Measurements from ENCODE around the gene GRAMD2B.
"Not testable (repeated sequence)": the region's sequence is repeated elsewhere in the genome, so short reads cannot be mapped to it uniquely, and the experiment has no call there.

The GRAMD2B gene

DNA sequence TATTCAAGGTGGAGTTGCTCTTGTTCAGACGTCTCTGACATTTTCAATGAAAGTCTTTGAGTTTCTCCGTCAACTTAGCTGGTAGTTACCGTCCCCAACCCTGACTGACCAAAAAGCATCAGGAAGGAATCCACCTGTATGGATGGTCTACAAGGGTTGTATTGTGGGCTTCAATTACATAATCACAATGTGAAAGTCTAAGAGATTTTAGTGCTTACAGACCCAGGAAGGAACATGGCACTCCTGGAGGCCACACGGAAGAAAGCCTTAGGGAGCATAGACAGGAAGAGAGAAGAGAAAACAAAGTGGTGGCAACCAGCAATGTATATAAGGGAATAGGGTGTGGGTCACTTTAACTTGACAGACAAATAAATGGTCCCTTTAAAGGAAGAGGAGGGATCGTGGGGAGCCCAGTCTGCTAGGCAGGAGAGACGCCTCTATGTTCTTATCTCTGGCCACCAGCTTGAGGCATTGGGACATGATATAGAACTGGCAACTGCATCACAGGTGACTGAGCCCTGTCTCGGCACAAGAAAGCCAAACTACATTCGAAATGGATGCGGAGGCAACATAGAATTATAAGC lies 91.4 kb downstream of the GRAMD2B start:
- peak; percentile 90 for DNase-seq

DNA sequence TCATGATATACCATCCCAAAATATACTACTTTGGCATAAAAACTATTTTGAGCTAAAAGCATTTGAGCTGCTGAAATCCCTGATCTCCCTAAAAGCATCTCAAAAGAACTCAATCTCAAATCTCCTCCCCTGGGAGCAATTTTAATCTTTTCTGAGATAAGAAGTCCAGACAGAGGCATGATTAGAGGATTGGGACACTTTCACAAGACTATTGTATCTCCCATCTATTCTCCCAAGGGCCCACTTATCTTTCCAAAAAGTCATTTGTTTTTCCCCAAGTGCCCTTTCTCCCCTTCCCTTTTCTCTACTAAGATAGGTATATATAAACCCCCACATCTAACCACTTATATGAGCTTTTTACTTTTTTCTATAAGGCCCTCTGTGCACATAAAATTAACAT lies 92.1 kb downstream of the GRAMD2B start:
- DNase-seq: no peak

DNA sequence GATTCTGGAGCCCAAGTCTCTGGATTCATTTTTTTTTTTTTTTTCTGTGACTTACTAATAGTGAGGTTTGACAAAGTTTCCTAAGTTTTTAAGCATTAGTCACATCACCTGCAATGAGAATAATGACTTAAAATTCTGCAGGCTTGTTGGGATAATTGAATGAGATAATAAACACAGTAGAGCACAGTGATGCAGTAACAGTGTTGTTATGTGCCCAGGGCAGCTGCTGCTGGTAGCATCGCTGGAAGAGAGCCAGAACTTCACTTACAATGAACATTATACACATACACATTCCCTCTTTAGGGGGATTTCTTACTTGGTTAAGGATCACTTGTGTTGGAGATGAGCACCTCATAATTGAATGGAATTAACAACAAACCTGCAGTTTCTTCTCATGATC lies 92.9 kb downstream of the GRAMD2B start:
- DNase-seq: no peak

DNA sequence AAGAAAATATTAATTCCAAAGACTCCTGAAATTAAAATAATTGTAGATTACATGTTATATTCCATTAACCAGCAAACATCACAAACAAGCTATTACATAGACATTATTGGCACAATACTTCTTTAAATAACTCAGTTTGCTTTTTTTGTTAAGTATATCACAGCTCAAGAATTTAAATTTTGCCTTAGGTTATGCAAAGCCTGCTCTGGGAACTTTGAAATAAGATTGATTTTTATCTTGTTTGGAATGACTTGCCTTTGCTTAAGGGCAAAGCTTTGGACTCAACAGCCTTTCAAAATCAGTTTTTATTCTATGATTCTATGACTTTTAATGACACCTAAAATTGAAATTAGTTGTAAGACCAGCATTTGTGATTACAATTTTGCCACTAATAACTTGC lies 93.6 kb downstream of the GRAMD2B start:
- no peak for DNase-seq

DNA sequence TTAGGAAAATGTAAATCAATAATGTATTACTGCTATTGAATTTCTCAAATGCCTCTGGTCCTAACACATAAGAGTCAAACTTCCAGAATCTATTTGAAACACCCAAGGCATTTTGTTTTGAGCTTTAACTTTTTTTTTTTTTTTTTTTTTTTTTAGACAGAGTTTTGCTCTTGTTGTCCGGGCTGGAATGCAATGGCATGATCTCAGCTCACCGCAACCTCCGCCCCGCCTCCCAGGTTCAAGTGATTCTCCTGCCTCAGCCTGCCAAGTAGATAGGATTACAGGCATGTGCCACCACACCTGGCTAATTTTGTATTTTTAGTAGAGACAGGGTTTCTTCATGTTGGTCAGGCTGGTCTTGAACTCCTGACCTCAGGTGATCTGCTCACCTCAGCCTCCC lies 96.0 kb downstream of the GRAMD2B start:
- DNase-seq: not testable (repeated sequence)

DNA sequence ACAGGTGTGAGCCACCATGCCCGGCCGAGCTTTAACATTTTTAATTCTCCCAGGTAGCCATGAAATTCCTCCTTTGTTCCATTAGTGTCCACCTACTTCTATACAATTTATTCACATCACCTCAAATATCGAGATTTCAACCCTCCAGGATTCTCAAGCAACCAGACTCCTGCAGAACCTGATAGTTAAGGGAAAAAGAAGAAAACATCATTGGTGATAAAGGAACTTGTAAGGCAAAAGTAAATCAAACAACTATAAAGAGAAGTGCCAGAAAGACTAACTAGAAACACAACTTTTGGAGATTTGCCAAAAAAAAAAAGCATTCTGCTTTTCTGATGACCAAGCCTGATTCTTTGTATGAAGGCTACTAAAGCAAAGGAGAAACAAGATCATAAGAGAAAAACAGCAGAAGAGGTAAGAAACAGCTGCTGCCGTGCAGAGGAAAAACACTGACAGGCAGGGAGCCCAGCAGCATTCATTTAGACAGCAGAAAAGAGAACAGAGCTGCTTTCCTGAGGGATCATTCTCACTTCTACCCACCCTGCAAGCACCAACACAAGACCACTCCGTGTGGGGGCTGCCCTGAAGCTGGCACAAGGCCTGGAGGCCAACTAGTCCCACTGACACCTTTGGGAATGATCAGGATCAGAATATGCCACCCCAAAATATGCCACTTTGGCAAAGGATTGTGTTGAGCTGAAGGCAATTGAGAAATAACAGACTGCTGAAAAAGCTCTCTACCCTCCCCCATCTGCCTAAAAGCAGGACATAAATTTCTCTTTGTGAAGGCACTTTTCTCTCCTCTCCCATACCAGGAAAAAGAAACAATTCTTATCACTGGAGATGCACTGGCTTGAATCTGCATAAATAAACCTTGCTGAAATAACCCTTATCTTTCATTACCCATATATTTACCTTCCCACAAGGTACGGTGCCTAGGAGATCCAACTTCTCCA lies 96.7 kb downstream of the GRAMD2B start:
- peak; percentile 25 for DNase-seq

DNA sequence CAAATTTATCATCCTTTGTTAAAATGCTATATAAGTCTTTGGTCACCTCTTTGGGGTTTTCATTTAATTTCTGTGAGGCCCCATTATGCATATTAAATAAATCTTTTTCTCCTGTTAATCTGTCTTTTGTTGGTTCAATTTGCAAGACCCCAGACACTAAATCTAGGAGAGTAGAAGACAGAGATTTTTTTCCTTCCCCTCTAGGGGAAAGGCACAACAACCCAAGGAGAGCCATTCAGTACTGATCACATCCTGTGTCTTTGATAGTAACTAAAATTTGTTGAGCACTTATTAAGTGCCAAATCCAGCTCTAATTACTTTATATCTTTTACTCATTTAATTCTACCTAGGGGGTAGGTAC lies 97.4 kb downstream of the GRAMD2B start:
- no peak for DNase-seq

DNA sequence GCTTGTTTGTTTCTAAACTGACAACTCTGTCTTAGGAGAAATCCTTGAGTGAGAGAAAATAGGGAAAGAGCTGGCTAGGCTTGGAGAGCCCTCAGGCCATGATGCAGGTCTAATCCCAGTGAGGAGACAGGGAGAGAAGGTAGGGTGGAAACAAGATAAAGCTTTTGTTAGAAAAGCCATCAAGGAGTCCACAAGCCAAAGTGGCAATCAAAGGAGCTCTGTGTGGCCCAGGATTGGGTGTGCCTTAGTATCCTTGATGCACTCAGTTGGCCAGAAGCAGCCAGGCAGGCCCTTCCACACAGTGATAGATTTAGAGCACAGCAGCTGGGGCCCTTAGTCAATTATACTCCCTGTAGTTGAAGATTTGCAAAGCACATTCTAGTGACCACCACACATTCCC lies 97.9 kb downstream of the GRAMD2B start:
- no peak for DNase-seq

DNA sequence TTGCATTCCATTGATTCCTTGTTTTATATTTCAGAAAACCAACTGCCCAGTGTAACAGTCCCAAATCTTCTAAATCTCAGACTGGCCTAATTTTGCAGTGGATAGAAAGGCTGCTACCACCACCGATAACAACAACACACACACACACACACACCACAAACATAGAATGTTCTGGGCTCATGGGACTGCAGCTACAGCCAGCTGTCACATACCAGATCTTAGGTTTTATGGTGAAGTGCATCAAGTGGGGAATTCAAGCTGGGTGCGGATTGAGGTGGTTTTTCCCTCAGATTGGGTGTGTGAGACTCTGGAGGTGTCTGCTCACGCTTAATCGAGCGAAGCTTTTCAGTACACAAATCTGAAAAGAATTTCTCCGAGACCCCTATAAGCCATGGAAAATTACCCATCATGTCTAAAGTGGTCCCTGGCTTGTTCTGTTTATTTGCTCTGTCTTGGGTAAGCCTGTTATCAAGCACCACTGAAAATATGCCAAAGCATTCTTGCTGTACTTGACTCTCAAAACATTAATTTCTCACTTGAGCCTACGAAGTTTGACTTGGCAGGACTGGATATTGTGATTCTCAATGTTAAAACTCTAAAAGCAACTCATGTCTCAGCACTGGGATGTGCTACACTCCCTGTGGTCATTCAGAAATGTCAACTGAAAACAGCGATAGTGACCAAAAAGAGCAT lies 100.8 kb downstream of the GRAMD2B start:
- DNase-seq: no peak

DNA sequence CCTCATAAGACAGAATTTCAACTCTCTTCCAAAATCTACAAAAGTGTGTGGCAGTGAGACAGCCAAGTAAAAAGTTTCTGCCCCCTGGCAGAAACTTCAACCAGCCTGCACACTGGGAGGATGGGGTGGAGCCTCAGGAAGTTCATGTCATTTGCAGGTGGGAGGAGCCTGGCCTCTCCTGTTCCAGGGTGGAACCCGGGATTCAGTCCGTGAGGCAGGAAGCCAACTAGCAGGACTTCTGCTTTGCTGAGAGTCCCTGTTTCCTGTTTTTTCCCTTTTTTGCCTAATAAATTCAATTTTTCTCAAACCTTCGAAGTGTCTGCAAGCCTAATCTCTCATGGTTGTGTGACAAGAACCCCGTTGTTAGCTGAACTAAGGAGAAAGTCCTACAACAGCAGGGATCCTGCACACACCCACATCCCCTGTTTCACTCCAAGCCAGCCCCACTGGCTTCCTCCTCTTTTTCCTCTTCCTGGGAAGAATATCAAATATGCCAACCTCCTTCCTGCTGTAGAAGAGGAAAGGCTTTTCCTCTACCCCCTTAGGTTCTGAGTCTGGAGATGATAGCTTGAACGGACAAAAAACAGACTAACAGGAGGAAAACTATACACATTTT lies 102.5 kb downstream of the GRAMD2B start:
- no peak for DNase-seq

DNA sequence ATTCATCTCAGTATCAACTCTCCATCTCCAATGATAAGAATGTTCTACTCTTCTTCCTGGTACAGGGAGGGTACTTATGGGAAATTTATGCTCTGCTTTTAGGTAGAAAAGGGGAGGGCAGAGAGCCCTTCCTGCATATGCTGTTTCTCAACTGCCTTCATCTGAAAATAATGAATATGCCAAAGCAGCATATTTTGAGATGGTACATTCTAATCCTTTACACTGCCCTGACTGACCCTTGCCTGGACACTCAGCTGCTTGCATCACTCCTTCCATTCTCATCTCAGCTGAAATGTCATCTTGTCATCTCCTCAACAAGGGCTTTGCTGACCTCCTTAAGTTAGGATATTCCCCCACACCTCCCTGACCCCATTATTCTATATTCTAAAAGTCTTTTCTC lies 103.3 kb downstream of the GRAMD2B start:
- DNase-seq: no peak

DNA sequence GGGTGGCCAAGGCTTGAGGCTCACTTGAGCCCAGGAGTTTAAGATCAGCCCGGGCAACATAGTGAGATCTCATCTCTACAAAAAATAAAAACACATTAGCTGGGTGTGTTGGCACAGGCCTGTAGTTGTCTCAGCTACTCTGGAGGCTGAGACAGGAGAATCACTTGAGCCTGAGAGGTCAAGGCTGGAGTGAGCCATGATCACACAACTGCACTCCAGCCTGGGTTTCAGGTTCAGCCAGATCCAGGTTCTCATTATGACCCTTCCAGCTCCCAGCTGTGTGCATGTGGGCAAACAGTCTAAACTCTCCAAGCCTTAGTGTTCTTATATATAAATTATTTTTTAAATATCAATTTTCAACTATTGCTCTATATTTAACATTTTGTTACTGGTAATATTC lies 103.9 kb downstream of the GRAMD2B start:
- DNase-seq: no peak

DNA sequence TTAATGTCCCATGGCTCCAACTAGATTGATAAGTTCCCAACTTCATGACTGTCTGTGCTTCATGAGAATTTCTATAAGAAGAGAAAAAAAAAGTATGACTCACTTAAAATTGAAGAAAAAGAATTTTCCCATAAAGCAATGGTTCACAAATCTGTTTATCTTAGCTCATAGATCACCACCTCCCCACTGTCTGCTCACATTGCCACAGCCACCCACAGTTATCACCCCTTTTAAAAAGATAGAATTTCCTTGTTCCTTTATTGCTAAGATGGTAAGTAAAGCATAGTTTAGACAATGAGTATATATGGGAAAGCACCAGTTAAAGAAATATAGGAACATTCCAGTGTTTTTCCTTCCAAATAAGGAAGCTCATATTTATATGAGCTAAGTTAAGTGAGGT lies 104.7 kb downstream of the GRAMD2B start:
- no peak for DNase-seq

DNA sequence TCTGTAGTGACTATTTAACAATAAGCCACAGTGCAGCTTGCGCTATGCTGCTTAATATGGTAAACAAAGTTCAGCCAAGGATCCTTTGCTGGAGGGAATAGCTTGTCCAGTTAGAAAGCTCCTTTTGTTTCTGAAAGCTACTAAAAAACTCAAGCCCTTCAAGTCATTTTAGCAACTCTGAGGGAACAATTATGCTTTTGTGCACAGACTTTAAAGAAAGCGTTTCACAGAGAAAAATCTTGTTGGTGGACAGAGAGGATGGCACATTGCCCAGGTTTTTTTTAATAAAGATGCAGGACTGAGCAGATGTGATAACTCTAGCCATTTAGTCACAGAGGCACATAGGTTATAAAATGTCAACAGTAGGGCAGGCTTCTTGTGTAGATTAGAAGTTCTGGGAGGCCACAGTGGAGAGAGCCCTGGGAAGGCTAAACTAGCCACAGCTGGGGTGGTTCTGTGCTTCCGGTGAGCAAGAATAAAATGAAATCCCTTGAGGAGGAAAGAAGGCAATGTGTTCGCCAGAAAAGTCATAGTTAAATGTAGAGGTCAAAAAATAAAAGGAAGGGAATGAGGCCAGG lies 108.4 kb downstream of the GRAMD2B start:
- DNase-seq: peak; percentile 50

DNA sequence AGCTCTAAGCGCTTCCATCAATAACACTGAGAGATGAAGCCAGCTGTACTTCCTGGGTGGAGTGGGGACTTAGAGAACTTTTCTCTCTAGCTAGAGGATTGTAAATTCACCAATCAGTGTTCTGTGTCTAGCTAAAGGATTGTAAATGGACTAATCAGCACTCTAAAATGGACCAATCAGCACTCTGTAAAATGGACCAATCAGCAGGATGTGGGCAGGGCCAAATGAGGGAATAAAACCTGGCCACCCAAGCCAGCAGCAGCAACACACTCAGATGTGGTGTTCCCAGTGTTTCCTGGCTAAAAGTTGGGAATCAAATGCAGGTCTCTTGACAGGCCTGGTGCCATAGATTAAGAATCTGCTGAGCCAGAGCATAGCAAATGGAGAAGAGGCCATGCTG lies 111.3 kb downstream of the GRAMD2B start:
- DNase-seq: no peak

DNA sequence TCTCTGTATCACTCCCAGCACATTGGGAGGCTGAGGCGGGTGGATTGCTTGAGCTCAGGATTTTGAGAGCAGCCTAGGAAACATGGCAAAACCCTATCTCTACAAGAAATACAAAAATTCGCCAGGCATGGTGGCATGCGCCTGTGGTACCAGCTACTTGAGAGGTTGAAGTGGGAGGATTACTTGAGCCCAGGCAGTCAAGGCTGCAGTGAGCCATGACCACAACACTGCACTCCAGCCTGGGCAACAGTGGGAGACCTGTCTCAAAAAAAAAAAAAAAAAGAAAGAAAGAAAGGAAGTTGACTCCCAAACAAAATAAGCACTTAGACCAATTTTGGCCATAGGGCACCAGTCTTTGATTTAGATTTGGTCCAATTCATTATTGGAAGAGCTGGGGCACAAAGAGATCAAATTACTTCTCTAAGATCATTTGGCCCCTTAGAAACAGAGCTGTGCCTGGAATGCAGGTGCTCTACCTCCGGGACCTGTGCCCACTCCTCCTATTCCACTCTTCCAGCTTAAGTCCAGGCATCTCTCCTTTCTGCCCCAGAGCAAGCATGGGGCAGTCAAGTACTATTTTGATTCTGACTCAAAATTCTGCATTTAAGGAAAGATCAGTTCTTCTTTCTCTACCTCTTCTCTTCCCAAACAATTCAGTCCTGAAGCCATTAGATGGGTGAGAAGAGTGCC lies 112.8 kb downstream of the GRAMD2B start:
- no peak for DNase-seq

DNA sequence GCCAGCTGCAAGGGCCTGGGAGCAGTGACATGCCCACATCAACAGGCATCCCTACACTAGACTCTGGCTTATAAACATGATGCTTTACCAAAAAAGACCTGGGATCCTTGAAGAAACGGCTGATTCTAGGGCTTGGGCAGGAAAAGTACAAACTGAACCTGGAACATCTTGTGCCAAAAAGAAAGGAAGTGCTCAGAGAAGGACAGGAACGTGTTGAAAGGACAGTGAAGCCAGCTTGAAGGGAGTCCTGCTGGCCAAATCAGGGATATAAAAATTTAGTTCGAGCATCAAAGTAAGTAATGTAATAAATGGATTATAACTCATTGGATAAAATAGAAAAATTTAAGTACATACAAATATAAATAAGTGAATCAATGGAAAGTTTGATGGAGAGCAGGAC lies 113.7 kb downstream of the GRAMD2B start:
- DNase-seq: no peak

DNA sequence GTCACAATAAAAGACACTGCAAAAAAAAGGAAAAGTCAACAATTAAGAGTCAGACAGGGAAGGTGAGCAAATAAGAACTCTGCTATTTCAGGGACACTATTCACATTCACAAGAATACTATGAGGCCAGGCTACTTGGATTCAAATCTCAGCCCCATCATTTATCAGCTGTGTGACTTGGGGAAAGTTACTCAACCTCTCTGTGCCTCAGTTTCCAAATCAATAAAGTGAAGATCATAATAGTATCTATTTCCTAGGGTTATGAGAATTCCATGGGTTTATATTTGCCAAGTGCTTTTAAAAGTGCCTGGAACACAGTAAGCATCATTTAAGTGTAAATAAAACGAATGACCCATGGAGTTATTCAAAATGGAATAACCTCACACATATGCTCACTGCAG lies 115.4 kb downstream of the GRAMD2B start:
- DNase-seq: no peak

DNA sequence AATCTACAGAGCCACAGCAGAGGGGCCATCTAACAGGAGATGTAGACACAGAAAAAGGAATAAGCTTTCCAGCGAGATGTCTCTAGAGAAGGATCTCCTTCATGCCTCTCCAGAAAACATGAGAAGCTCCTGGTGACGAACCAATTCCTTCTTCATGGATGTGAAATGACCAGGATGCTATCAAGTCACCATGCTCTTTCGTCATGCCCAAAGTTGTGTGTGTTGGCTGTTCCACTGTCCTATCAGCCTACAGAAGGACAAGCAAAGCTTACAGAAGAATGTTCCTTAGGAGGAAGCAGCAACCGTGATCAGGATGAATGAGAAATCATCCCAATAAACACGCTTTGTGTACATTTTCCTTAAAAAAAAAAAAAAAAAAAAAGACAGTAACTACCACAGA lies 117.4 kb downstream of the GRAMD2B start:
- DNase-seq: no peak

DNA sequence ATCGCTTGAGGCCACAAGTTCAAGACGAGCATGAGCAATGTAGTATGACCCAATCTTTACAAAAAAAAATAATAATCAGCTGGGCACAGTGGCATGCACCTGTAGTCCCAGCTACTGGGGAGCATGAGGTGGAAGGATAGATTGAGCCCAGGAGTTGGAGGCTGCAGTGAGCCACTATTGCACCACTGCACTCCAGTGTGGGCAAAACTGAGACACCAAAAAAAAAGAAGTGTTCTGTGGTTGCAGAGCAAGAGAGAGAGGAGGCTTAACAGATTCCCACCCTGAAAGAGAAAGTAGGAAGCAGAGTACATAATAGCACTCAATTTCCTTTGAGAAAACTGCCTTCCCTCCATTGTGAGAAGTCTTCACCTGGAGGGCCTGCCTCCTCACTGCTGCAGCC lies 119.2 kb downstream of the GRAMD2B start:
- no peak for DNase-seq

DNA sequence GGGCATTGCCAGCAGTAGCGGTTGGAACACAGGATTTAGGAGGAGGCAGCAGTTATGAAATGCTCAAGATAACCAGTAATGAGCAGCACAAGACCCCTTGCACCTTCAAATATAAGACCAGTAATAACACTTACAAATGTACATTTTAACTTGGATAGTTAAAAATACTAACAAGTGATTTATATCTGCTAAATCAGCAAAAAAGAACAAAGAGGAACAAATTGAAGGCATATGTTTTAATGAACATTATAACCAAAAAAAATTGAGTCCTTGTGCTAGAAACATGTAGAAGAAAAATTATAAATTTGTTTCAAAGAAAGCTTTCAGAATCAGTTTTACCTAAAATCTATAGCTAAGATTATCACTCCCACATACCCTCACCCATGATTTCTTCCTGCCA lies 119.8 kb downstream of the GRAMD2B start:
- DNase-seq: no peak

DNA sequence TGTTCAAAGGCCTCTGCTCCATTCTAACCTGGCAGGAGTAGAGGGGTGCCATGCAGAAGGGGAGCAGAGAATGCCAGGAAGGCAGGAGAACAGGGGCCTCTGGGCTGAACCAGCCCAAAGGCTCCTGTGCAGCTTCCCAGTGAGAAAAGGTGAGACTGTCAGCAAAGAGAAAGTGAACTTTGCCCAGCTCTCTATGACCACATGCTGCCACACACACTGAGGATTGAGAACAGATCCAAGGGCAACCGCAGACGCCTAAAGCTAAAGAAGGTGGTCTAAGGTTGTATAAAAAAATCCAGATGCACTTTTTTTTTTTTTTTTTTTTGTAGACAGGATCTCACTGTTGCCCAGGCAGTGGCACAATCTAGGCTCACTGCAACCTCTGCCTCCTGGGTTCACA lies 120.5 kb downstream of the GRAMD2B start:
- DNase-seq: no peak
